ENCODE measurements around the gene FTH1. TPM values are rescaled to one million over a fixed set of nuclear protein-coding genes. Genes with fewer than 3 reads are reported as not detected.
A peak's percentile ranks its signal among the peaks of the same experiment; 100 is the strongest.

The FTH1 gene
- total and polyA plus RNA-seq, 2 of the 13 experiments (the other 11 are each of a cell fraction or from before 2014, with no cell fraction given): 607 to 760 TPM

DNA sequence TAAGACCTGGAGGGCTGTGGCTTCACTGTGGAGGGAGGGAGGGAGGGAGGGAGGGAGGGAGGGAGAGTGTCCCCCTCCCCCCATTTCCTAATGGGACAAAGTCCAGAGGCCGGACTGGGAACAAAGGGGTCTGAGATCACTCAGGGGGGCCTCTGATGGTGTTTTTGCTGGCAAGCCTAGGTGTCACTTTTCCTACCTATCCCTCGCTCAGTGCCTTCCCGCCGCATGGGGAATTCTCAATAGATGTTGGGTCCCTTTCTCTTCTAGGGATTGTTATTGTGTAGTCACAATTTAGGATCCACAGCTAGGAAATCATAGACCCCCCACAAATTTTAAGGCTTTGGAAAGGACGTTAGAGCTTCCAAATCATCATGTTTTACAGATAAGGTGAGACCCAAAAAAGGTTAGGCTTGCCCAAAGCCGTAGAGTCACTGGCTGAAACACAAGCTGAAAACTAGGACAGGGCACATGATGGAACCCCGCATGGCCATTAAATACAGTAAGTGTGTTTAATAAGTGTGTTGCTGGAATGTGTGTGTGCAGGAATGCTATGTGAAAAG is 4.8 kb upstream of the FTH1 start (continued):
- TF ChIP-seq, protein P1, sequence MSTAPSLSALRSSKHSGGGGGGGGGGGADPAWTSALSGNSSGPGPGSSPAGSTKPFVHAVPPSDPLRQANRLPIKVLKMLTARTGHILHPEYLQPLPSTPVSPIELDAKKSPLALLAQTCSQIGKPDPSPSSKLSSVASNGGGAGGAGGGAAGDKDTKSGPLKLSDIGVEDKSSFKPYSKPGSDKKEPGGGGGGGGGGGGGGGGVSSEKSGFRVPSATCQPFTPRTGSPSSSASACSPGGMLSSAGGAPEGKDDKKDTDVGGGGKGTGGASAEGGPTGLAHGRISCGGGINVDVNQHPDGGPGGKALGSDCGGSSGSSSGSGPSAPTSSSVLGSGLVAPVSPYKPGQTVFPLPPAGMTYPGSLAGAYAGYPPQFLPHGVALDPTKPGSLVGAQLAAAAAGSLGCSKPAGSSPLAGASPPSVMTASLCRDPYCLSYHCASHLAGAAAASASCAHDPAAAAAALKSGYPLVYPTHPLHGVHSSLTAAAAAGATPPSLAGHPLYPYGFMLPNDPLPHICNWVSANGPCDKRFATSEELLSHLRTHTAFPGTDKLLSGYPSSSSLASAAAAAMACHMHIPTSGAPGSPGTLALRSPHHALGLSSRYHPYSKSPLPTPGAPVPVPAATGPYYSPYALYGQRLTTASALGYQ (CRISPR knock-in tag; IDR thresholded peaks at IDR 0.05): peak; percentile 20; the same call in 1 of the 2 replicates
- TF ChIP-seq, protein P2, sequence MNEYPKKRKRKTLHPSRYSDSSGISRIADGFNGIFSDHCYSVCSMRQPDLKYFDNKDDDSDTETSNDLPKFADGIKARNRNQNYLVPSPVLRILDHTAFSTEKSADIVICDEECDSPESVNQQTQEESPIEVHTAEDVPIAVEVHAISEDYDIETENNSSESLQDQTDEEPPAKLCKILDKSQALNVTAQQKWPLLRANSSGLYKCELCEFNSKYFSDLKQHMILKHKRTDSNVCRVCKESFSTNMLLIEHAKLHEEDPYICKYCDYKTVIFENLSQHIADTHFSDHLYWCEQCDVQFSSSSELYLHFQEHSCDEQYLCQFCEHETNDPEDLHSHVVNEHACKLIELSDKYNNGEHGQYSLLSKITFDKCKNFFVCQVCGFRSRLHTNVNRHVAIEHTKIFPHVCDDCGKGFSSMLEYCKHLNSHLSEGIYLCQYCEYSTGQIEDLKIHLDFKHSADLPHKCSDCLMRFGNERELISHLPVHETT (CRISPR knock-in tag; conservative IDR thresholded peaks at IDR 0.05): 0 out of 2 replicates have a peak, but pooled peaks have one; percentile 23
- TF ChIP-seq NKX3-1 (CRISPR knock-in tag; IDR thresholded peaks at IDR 0.05) (peak; percentile 12; the same call in 1 of the 2 replicates), ZMYM4 (CRISPR knock-in tag; IDR thresholded peaks at IDR 0.05) (peak; percentile 29; the same call in 1 of the 2 replicates), ZKSCAN8 (CRISPR knock-in tag; IDR thresholded peaks at IDR 0.05; ENCODE audit: borderline replicate concordance) (0 out of 2 replicates have a peak, but pooled peaks have one; percentile 14), SOX5 (CRISPR knock-in tag; IDR thresholded peaks at IDR 0.05; ENCODE audit: borderline replicate concordance) (peak; percentile 91; the same call in 1 of the 2 replicates), HOXA5 (CRISPR knock-in tag; IDR thresholded peaks at IDR 0.05) (peak; percentile 45; the same call in 1 of the 2 replicates), ZNF709 (CRISPR knock-in tag; IDR thresholded peaks at IDR 0.05) (no peak; the same call in 1 of the 2 replicates), DMAP1 (CRISPR knock-in tag; IDR thresholded peaks at IDR 0.05) (peak; percentile 39; the same call in 1 of the 2 replicates), CBX2 (IDR thresholded peaks at IDR 0.05; ENCODE audit: low read depth, low read length) (no peak), CBX2 (CRISPR knock-in tag; IDR thresholded peaks at IDR 0.05; ENCODE audit: low read depth) (no peak), HOXD1 (CRISPR knock-in tag; IDR thresholded peaks at IDR 0.05) (0 out of 2 replicates have a peak, but pooled peaks have one; percentile 22), POLR2G (IDR thresholded peaks at IDR 0.05; ENCODE audit: low read depth, low read length) (peak; percentile 55), RBM39 (IDR thresholded peaks at IDR 0.05; ENCODE audit: low read depth, low read length, poor library complexity, severe bottlenecking) (peak; percentile 20), JUND (CRISPR knock-in tag; IDR thresholded peaks at IDR 0.05) (no peak), ZNF879 (CRISPR knock-in tag; IDR thresholded peaks at IDR 0.05) (no peak; the same call in 1 of the 2 replicates), JUN (CRISPR knock-in tag; IDR thresholded peaks at IDR 0.05) (0 out of 2 replicates have a peak, but pooled peaks have one; percentile 17)
- TF ChIP-seq, protein P3, sequence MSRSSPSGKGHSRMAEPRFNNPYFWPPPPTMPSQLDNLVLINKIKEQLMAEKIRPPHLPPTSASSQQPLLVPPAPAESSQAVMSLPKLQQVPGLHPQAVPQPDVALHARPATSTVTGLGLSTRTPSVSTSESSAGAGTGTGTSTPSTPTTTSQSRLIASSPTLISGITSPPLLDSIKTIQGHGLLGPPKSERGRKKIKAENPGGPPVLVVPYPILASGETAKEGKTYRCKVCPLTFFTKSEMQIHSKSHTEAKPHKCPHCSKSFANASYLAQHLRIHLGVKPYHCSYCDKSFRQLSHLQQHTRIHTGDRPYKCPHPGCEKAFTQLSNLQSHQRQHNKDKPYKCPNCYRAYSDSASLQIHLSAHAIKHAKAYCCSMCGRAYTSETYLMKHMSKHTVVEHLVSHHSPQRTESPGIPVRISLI (CRISPR knock-in tag; IDR thresholded peaks at IDR 0.05; ENCODE audit: borderline replicate concordance): 0 out of 2 replicates have a peak, but pooled peaks have one; percentile 9
- TF ChIP-seq, protein P4, sequence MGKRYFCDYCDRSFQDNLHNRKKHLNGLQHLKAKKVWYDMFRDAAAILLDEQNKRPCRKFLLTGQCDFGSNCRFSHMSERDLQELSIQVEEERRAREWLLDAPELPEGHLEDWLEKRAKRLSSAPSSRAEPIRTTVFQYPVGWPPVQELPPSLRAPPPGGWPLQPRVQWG (CRISPR knock-in tag; IDR thresholded peaks at IDR 0.05; ENCODE audit: borderline replicate concordance, low read depth): no peak
- TF ChIP-seq, protein P5, sequence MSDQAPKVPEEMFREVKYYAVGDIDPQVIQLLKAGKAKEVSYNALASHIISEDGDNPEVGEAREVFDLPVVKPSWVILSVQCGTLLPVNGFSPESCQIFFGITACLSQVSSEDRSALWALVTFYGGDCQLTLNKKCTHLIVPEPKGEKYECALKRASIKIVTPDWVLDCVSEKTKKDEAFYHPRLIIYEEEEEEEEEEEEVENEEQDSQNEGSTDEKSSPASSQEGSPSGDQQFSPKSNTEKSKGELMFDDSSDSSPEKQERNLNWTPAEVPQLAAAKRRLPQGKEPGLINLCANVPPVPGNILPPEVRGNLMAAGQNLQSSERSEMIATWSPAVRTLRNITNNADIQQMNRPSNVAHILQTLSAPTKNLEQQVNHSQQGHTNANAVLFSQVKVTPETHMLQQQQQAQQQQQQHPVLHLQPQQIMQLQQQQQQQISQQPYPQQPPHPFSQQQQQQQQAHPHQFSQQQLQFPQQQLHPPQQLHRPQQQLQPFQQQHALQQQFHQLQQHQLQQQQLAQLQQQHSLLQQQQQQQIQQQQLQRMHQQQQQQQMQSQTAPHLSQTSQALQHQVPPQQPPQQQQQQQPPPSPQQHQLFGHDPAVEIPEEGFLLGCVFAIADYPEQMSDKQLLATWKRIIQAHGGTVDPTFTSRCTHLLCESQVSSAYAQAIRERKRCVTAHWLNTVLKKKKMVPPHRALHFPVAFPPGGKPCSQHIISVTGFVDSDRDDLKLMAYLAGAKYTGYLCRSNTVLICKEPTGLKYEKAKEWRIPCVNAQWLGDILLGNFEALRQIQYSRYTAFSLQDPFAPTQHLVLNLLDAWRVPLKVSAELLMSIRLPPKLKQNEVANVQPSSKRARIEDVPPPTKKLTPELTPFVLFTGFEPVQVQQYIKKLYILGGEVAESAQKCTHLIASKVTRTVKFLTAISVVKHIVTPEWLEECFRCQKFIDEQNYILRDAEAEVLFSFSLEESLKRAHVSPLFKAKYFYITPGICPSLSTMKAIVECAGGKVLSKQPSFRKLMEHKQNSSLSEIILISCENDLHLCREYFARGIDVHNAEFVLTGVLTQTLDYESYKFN (CRISPR knock-in tag; conservative IDR thresholded peaks at IDR 0.05): peak; percentile 93

Data from HepG2 (cell line).